ENCODE results near the gene AP1S3. TPM values are rescaled to one million over a fixed set of nuclear protein-coding genes. Genes with fewer than 3 reads are reported as not detected.

AP1S3 gene
- total RNA-seq, 1 donor from 2014 or later = 46.3 TPM

- Mint-ChIP-seq H3K27me3 (no peaks in the 10 kb centered on the region), H3K9me3 (peaks cover 7% of the 10 kb centered on the region), H3K4me1 (peaks cover 28% of the 10 kb centered on the region), H3K4me3 (no peak overlapping the region), H3K27ac (no peak overlapping the region), H3K36me3 (ENCODE audit: low read depth) (peaks cover 36% of the 10 kb centered on the region)
- intact Hi-C loops (cut with micrococcal nuclease) = no loop called here
- ChIA-PET CTCF (no interaction called here), POLR2A (interaction anchor here (1.1 to 1.2 kb wide), 2 partner anchors 11 to 16 kb away, joined by 3 read pairs; partner anchors contain the start of gene AP1S3)
- ATAC-seq (ENCODE audit: low read depth) (no peak), DNase-seq (no peak)
- no peak for TF ChIP-seq CTCF (IDR thresholded peaks at IDR 0.05)
Observed at GRCh38 chr2:223853425-223853837, 16.0 kb upstream of the AP1S3 start.

- no peak for ATAC-seq (ENCODE audit: low read depth)
- no peak overlapping the region for H3K4me3 Mint-ChIP-seq
- no peak overlapping the region for H3K27ac Mint-ChIP-seq
- DNase-seq = no peak
- ChIA-PET CTCF (no interaction called here), POLR2A (no interaction called here)
- peaks cover 28% of the 10 kb centered on the region for H3K4me1 Mint-ChIP-seq
- H3K9me3 Mint-ChIP-seq = peaks cover 7% of the 10 kb centered on the region
- no peak for TF ChIP-seq CTCF (IDR thresholded peaks at IDR 0.05)
- intact Hi-C loops (cut with micrococcal nuclease) = no loop called here
- peaks cover 44% of the 10 kb centered on the region for H3K36me3 Mint-ChIP-seq (ENCODE audit: low read depth)
- no peaks in the 10 kb centered on the region for H3K27me3 Mint-ChIP-seq
Observed at GRCh38 chr2:223852281-223852795, 15.0 kb upstream of the AP1S3 start.

GRCh38 chr2:223847410-223847809, 10.0 kb upstream of the AP1S3 start:
- H3K9me3 Mint-ChIP-seq = peaks cover 7% of the 10 kb centered on the region
- CTCF ChIA-PET = interaction anchor here (0.7 to 0.8 kb wide), 2 partner anchors 79 to 123 kb away, joined by 3 read pairs; no protein-coding TSS in a partner anchor
- POLR2A ChIA-PET = interaction anchor here (1.3 kb wide), 1 partner anchor 12 kb away, joined by 3 read pairs; no protein-coding TSS in a partner anchor
- TF ChIP-seq CTCF (IDR thresholded peaks at IDR 0.05) = no peak
- ATAC-seq (ENCODE audit: low read depth) (no peak), DNase-seq (no peak)
- intact Hi-C loops (cut with micrococcal nuclease) = no loop called here
- peaks cover 36% of the 10 kb centered on the region for H3K36me3 Mint-ChIP-seq (ENCODE audit: low read depth)
- H3K4me1 Mint-ChIP-seq = peaks cover 10% of the 10 kb centered on the region
- H3K27me3 Mint-ChIP-seq = no peaks in the 10 kb centered on the region
- H3K27ac Mint-ChIP-seq = no peak overlapping the region
- no peak overlapping the region for H3K4me3 Mint-ChIP-seq

- H3K27ac Mint-ChIP-seq = no peak overlapping the region
- intact Hi-C loops (cut with micrococcal nuclease) = no loop called here
- H3K9me3 Mint-ChIP-seq = peaks cover 7% of the 10 kb centered on the region
- no peak overlapping the region for H3K4me3 Mint-ChIP-seq
- no peaks in the 10 kb centered on the region for H3K27me3 Mint-ChIP-seq
- DNase-seq = no peak
- ChIA-PET CTCF (no interaction called here), POLR2A (no interaction called here)
- H3K36me3 Mint-ChIP-seq (ENCODE audit: low read depth) = peaks cover 35% of the 10 kb centered on the region
- H3K4me1 Mint-ChIP-seq = peaks cover 11% of the 10 kb centered on the region
- TF ChIP-seq CTCF (IDR thresholded peaks at IDR 0.05) = no peak
- ATAC-seq (ENCODE audit: low read depth) = no peak
Observed at GRCh38 chr2:223846515-223846914, 9.1 kb upstream of the AP1S3 start.

- Mint-ChIP-seq H3K27ac (peak overlapping the region; percentile 81), H3K4me1 (peaks cover 34% of the 10 kb centered on the region), H3K4me3 (no peak overlapping the region), H3K36me3 (ENCODE audit: low read depth) (peaks cover 5% of the 10 kb centered on the region), H3K27me3 (no peaks in the 10 kb centered on the region), H3K9me3 (no peaks in the 10 kb centered on the region)
- no peak for TF ChIP-seq CTCF (IDR thresholded peaks at IDR 0.05)
- ChIA-PET POLR2A (interaction anchor here (0.7 to 8.2 kb wide), 2 partner anchors 26 to 54 kb away, joined by 3 to 80 read pairs; no protein-coding TSS in a partner anchor), CTCF (no interaction called here)
- intact Hi-C loops (cut with micrococcal nuclease) = no loop called here
- ATAC-seq (ENCODE audit: low read depth) (no peak), DNase-seq (no peak)
Observed at GRCh38 chr2:223841436-223842190, 4.2 kb upstream of the AP1S3 start.

Measured in activated B cell treated with CpG ODN at 0.5 μM for 24 hours (primary cell).